Heart left ventricle (tissue), 16 donors: Measurements from ENCODE around the gene LCNL1. TPM values are rescaled to one million over a fixed set of nuclear protein-coding genes. Genes with fewer than 3 reads are reported as not detected.

Source experiments
- ATAC-seq, 4 donors: fragments of 200-7000 bp; cut with Tn5 transposase; one replicate each; pipeline ENCODE4 v1.9.1; 2020 to 2022; ENCODE audit warnings: moderate library complexity in 4 of 4, mild to moderate bottlenecking in 3 of 4, moderate number of reproducible peaks in 1 of 4
- DNase-seq, 5 donors: peaks; one replicate each; pipeline ENCODE4 v3.0.0-alpha.2; 2020
- H3K27ac ChIP-seq, 12 donors: fragments of 200-600 bp; sonication (generic) in 4 of 12; one replicate each; pipeline versions ENCODE4 v1.5.0 to v1.8.0; 2016 to 2022; ENCODE audit warnings: mild to moderate bottlenecking in 2 of 12
- H3K27me3 ChIP-seq, 9 donors: fragments of 200-600 bp; sonication (generic) in 2 of 9; one replicate each; pipeline versions ENCODE4 v1.5.1 to v1.8.0; 2016 to 2022; ENCODE audit warnings: mild to moderate bottlenecking in 3 of 9
- H3K36me3 ChIP-seq, 9 donors: fragments of 200-600 bp; sonication (generic) in 2 of 9; one replicate each; pipeline versions ENCODE4 v1.5.0 to v1.8.0; 2018 to 2022; ENCODE audit warnings: mild to moderate bottlenecking in 2 of 9
- H3K4me1 ChIP-seq, 12 donors: fragments of 200-600 bp; sonication (generic) in 4 of 12; one replicate each; pipeline versions ENCODE4 v1.5.0 to v1.8.0; 2016 to 2022; ENCODE audit warnings: mild to moderate bottlenecking in 3 of 12
- H3K4me3 ChIP-seq, 12 donors: fragments of 200-600 bp; sonication (generic) in 4 of 12; one replicate each; pipeline versions ENCODE4 v1.5.0 to v1.8.0; 2017 to 2022; ENCODE audit warnings: mild to moderate bottlenecking in 9 of 12, moderate library complexity in 4 of 12
- H3K9me3 ChIP-seq, 12 donors: fragments of 200-600 bp; sonication (generic) in 4 of 12; one replicate each; pipeline versions ENCODE4 v1.5.0 to v1.8.0; 2016 to 2022; ENCODE audit warnings: mild to moderate bottlenecking in 1 of 12
- POLR2A ChIP-seq, 2 donors: fragments of 450-650 bp; IDR thresholded peaks; one replicate each; pipeline ENCODE4 v1.6.1; 2017; ENCODE audit warnings: antibody characterized with exemption in 2 of 2, mild to moderate bottlenecking in 2 of 2, moderate library complexity in 2 of 2
- WGBS, 4 donors: extraction: QIAGEN DNeasy Blood & Tissue Kit in 2 of 4; methylation state at CpG; one replicate each; pipeline versions ENCODE4 v1.1.5 to v1.1.7; 2013 to 2018; 5-methylcytosine and 5-hydroxymethylcytosine counted together
- intact Hi-C, 10 donors: fragments of 100-400 bp; cut with DNase I; formaldehyde crosslinking; loops; one replicate each; pipeline versions ENCODE4 v1.11.1 to v1.14.2; 2022
- polyA plus RNA-seq, 2 donors: library from polyadenylated mRNA; stranded (reverse); fragments of 200-250 nt; gene quantifications; one replicate each; pipeline ENCODE4 v1.2.3, GENCODE V29; 2013
- total RNA-seq, 9 donors: library from RNA; depleted of rRNA in 2 of 9; stranded (reverse); fragments of >200 nt in 2 of 9; fragmentation: NEBNext Ultra II Directional in 3 of 9; extraction: Animal tissue kit (Norgen Biotek cat#: 25700) in 3 of 9; gene quantifications; one replicate each; pipeline versions ENCODE4 v1.1.0 to v1.2.4, GENCODE V29; 2016 to 2023
- TF ChIP-seq, protein P1 (sequence below), 12 donors: fragments of 200-600 bp; sonication (generic) in 4 of 12; IDR thresholded peaks; one replicate each; pipeline versions ENCODE4 v1.5.0 to v1.8.0; 2018 to 2022; ENCODE audit warnings: antibody characterized with exemption in 12 of 12, mild to moderate bottlenecking in 5 of 12
- donor health status: ischemic (EF 13 %, LVEDD 7.1; RV severe dilation, severe dysfunction).
- donor health status: healthy with polysubstance abuse.
- donor health status: DM: no; HTN: yes; CAD: no.
- donor health status: DM: no; HTN: no; CAD: no.
- donor health status: ischemic (EF 25% LVEDD 6.9; RV normal size, moderate dysfunction).
- donor health status: ischemic (EF 25% LVEDD 5.7; RV mildly dilated, moderate dysfunction).
- donor health status: healthy.
- donor health status: DM: yes; HTN: yes; CAD: no.
- donor health status: ischemic (EF 35%, LVEDD 5.7; RV mildly dilated, moderate dysfunction).
- donor health status: nonischemic (EF 11% LVEDD 7.7; RV severe dilation, severe dysfunction).
- donor health status: DM: yes; HTN: yes; CAD: no.
- donor health status: PGD.
- donor health status: ischemic (EF 29% LVEDD 5.4; RV normal size, mild dysfunction).
- donor health status: nonischemic (EF 23%, LVEDD 6.1; RV moderate dilation, normal function).

The LCNL1 gene
- total and polyA plus RNA-seq, 11 donors, result 0.14 to 14.9 (median 2.7) TPM

- TF ChIP-seq, protein P1, sequence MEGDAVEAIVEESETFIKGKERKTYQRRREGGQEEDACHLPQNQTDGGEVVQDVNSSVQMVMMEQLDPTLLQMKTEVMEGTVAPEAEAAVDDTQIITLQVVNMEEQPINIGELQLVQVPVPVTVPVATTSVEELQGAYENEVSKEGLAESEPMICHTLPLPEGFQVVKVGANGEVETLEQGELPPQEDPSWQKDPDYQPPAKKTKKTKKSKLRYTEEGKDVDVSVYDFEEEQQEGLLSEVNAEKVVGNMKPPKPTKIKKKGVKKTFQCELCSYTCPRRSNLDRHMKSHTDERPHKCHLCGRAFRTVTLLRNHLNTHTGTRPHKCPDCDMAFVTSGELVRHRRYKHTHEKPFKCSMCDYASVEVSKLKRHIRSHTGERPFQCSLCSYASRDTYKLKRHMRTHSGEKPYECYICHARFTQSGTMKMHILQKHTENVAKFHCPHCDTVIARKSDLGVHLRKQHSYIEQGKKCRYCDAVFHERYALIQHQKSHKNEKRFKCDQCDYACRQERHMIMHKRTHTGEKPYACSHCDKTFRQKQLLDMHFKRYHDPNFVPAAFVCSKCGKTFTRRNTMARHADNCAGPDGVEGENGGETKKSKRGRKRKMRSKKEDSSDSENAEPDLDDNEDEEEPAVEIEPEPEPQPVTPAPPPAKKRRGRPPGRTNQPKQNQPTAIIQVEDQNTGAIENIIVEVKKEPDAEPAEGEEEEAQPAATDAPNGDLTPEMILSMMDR (IDR thresholded peaks at IDR 0.05), result no peak
- WGBS, 4 donors, result 23 to 32% (median 29%) methylated on average over 10 to 30 of the region's 30 CpGs
- peaks cover 0 to 28% (median 0%) of the 10 kb centered on the region in 9 donors for H3K27me3 ChIP-seq
These were observed 12.6 kb downstream of the LCNL1 start for GRCh38 chr9:136995362-136995761.

GRCh38 chr9:136995772-136996311, 13.0 kb downstream of the LCNL1 start:
- intact Hi-C loops, result loop anchor here in 1 of 10 donors (5.0 kb wide), 1 partner anchor 49 kb away; the partner anchor contains the start of gene C8G
- TF ChIP-seq POLR2A (IDR thresholded peaks at IDR 0.05), result no peak
- TF ChIP-seq, protein P1 (IDR thresholded peaks at IDR 0.05), result no peak
- DNase-seq (peak in 2 of 5 donors; percentile 62 to 65), ATAC-seq (no peak)
- peaks cover 3 to 81% (median 31%) of the 10 kb centered on the region in 12 donors for H3K4me1 ChIP-seq
- WGBS, 4 donors, result 17 to 36% (median 23%) methylated on average over 8 to 12 of the region's 12 CpGs
- peaks cover 0 to 9% (median 3%) of the 10 kb centered on the region in 9 donors for H3K36me3 ChIP-seq
- H3K9me3 ChIP-seq, result peaks cover 0 to 4% (median 0%) of the 10 kb centered on the region in 12 donors
- H3K4me3 ChIP-seq, result peak overlapping the region in 11 of 12 donors; percentile 14 to 53 (median 35)
- H3K27me3 ChIP-seq, result peaks cover 0 to 28% (median 0%) of the 10 kb centered on the region in 9 donors
- peak overlapping the region in 11 of 12 donors; percentile 34 to 77 (median 63) for H3K27ac ChIP-seq

More at GRCh38 chr9:136995362-136995761, 12.6 kb downstream of the LCNL1 start:
- H3K4me1 ChIP-seq, result peaks cover 3 to 77% (median 31%) of the 10 kb centered on the region in 12 donors
- H3K27ac ChIP-seq, result peak overlapping the region in 8 of 12 donors; percentile 35 to 77 (median 60)
- H3K9me3 ChIP-seq, result peaks cover 0 to 9% (median 0%) of the 10 kb centered on the region in 12 donors
- peaks cover 0 to 9% (median 3%) of the 10 kb centered on the region in 9 donors for H3K36me3 ChIP-seq
- DNase-seq, result no peak
- intact Hi-C loops, result loop anchor here in 1 of 10 donors (5.0 kb wide), 1 partner anchor 48 kb away; the partner anchor contains the start of gene C8G
- peak overlapping the region in 11 of 12 donors; percentile 21 to 53 (median 35) for H3K4me3 ChIP-seq
- ATAC-seq, result no peak

GRCh38 chr9:136996361-136997292, 13.8 kb downstream of the LCNL1 start, which contains the start of gene CLIC3:
CLIC3 (minus strand) TSS chr9:136996568; CDS start chr9:136996543, 25 bp downstream.
- WGBS, 4 donors, result 30 to 49% (median 38%) methylated on average over 17 to 35 of the region's 35 CpGs
- Histone ChIP-seq H3K36me3 (peaks cover 0 to 9% (median 3%) of the 10 kb centered on the region in 9 donors), H3K27me3 (peaks cover 0 to 28% (median 0%) of the 10 kb centered on the region in 9 donors), H3K4me1 (peaks cover 3 to 87% (median 31%) of the 10 kb centered on the region in 12 donors), H3K4me3 (peak within 1 kb of the TSS in 11 of 12 donors; percentile 21 to 53 (median 35)), H3K9me3 (no peaks in the 10 kb centered on the region), H3K27ac (peak within 1 kb of the TSS in 11 of 12 donors; percentile 34 to 77 (median 63))
- peak in 1 of 5 donors; percentile 54 for DNase-seq
- TF ChIP-seq POLR2A (IDR thresholded peaks at IDR 0.05), result no peak
- TF ChIP-seq, protein P1 (IDR thresholded peaks at IDR 0.05), result no peak
- peak in 1 of 4 donors; percentile 2 for ATAC-seq
- intact Hi-C loops, result loop anchor here in 1 of 10 donors (5.0 kb wide), 1 partner anchor 49 kb away; the partner anchor contains the start of gene C8G
